8988T (cell line): Measurements from ENCODE around the gene FFAR1.
"Not testable (repeated sequence)": the region's sequence is repeated elsewhere in the genome, so short reads cannot be mapped to it uniquely, and the experiment has no call there.

Source experiments
- DNase-seq: peaks from one replicate; pipeline ENCODE4 v3.0.0; 2011

The FFAR1 gene

GRCh38 chr19:35363001-35363590, 15.4 kb downstream of the FFAR1 start:
- no peak for DNase-seq

- DNase-seq, result no peak
Measured at GRCh38 chr19:35363711-35364425, 16.2 kb downstream of the FFAR1 start.

GRCh38 chr19:35365303-35365702, 17.6 kb downstream of the FFAR1 start:
- no peak for DNase-seq

- DNase-seq, result no peak
Measured at GRCh38 chr19:35368378-35368777, 20.7 kb downstream of the FFAR1 start.

GRCh38 chr19:35369522-35369921, 21.8 kb downstream of the FFAR1 start:
- DNase-seq, result no peak

GRCh38 chr19:35370722-35371121, 23.0 kb downstream of the FFAR1 start, which contains the start of gene GPR42:
GPR42 (plus strand) TSS chr19:35371068; CDS start chr19:35371360, 292 bp downstream.
- DNase-seq, result no peak

- no peak for DNase-seq
Measured at GRCh38 chr19:35373492-35373891, 25.8 kb downstream of the FFAR1 start.

- DNase-seq, result not testable (repeated sequence)
Measured at GRCh38 chr19:35374031-35374430, 26.3 kb downstream of the FFAR1 start.

GRCh38 chr19:35375505-35376307, 28.0 kb downstream of the FFAR1 start:
- DNase-seq, result no peak

GRCh38 chr19:35377656-35378055, 30.0 kb downstream of the FFAR1 start:
- DNase-seq, result no peak

- DNase-seq, result no peak
Measured at GRCh38 chr19:35378356-35378755, 30.7 kb downstream of the FFAR1 start.

GRCh38 chr19:35379545-35379944, 31.8 kb downstream of the FFAR1 start:
- not testable (repeated sequence) for DNase-seq

- DNase-seq, result no peak
Measured at GRCh38 chr19:35379992-35380391, 32.3 kb downstream of the FFAR1 start.

- no peak for DNase-seq
Measured at GRCh38 chr19:35380450-35381124, 32.9 kb downstream of the FFAR1 start.

- DNase-seq, result no peak
Measured at GRCh38 chr19:35381318-35381717, 33.6 kb downstream of the FFAR1 start.

- DNase-seq, result no peak
Measured at GRCh38 chr19:35381926-35382325, 34.2 kb downstream of the FFAR1 start.

GRCh38 chr19:35383536-35383935, 35.8 kb downstream of the FFAR1 start:
- no peak for DNase-seq

GRCh38 chr19:35388277-35389054, 40.8 kb downstream of the FFAR1 start:
- no peak for DNase-seq

- DNase-seq, result no peak
Measured at GRCh38 chr19:35389192-35389861, 41.6 kb downstream of the FFAR1 start.

- DNase-seq, result no peak
Measured at GRCh38 chr19:35392742-35393715, 45.3 kb downstream of the FFAR1 start.
